Upper lobe of left lung (tissue), 6 donors: ENCODE measurements around the gene DNAH1. TPM values are rescaled to one million over a fixed set of nuclear protein-coding genes. Genes with fewer than 3 reads are reported as not detected.

Experiments used
- ATAC-seq, 2 donors: fragments of 200-7000 bp; cut with Tn5 transposase; one replicate each; pipeline ENCODE4 v1.9.1; 2022; ENCODE audit warnings: mild to moderate bottlenecking in 2 of 2, moderate library complexity in 2 of 2; ENCODE audit not compliant: low FRiP score in 2 of 2
- DNase-seq, 2 donors: peaks; one replicate each; pipeline ENCODE4 v3.0.0-alpha.2; 2019 to 2020
- H3K27ac ChIP-seq, 4 donors: fragments of 200-600 bp; sonication (generic); one replicate each; pipeline ENCODE4 v1.5.1; 2016 to 2019
- H3K27me3 ChIP-seq, 4 donors: fragments of 200-600 bp; sonication (generic); one replicate each; pipeline ENCODE4 v1.5.1; 2017 to 2019
- H3K36me3 ChIP-seq, 4 donors: fragments of 200-600 bp; sonication (generic); one replicate each; pipeline ENCODE4 v1.5.1; 2016 to 2019
- H3K4me1 ChIP-seq, 4 donors: fragments of 200-600 bp; sonication (generic); one replicate each; pipeline ENCODE4 v1.5.1; 2018 to 2019
- H3K4me3 ChIP-seq, 4 donors: fragments of 200-600 bp; sonication (generic); one replicate each; pipeline ENCODE4 v1.5.1; 2017 to 2019; ENCODE audit warnings: mild to moderate bottlenecking in 2 of 4, moderate library complexity in 1 of 4
- H3K9me3 ChIP-seq, 4 donors: fragments of 200-600 bp; sonication (generic); one replicate each; pipeline ENCODE4 v1.5.1; 2018 to 2019
- EP300 ChIP-seq, 4 donors: sonication (generic); formaldehyde crosslinking; IDR thresholded peaks; one replicate each; pipeline ENCODE4 v1.5.1; 2017; ENCODE audit warnings: antibody characterized with exemption in 4 of 4, control low read depth in 2 of 4
- POLR2A ChIP-seq, 4 donors: fragments of 450-650 bp; IDR thresholded peaks; one replicate each; pipeline ENCODE4 v1.5.1; 2016 to 2017; ENCODE audit warnings: antibody characterized with exemption in 4 of 4, mild to moderate bottlenecking in 2 of 4
- POLR2AphosphoS5 ChIP-seq, 2 donors: sonication (generic); formaldehyde crosslinking; IDR thresholded peaks; one replicate each; pipeline ENCODE4 v1.5.1; 2017; ENCODE audit warnings: antibody characterized with exemption in 2 of 2
- WGBS, 2 donors: methylation state at CpG; one replicate each; pipeline ENCODE4 v1.1.5; 2017 to 2018; 5-methylcytosine and 5-hydroxymethylcytosine counted together
- total RNA-seq, 6 donors: library from RNA; depleted of rRNA in 4 of 6; stranded (reverse); fragments of >200 nt in 4 of 6; gene quantifications; one replicate each; pipeline versions ENCODE4 v1.1.0 to v1.2.1, GENCODE V29; 2016 to 2021
- TF ChIP-seq, protein P1 (sequence below), 6 experiments: fragments of 450-650 bp in 4 of 6; fragments of 200-600 bp in 2 of 6; sonication (generic) in 2 of 6; IDR thresholded peaks; one replicate each; pipeline ENCODE4 v1.5.1; 2016 to 2019; ENCODE audit warnings: antibody characterized with exemption in 6 of 6
- donor health status: DM: no; HTN: no; CAD: no; lungs with moderate emphysema.
- donor health status: DM: no; HTN: yes; CAD: no; lungs with severe emphysema.

Gene DNAH1
- total RNA-seq, 6 donors from 2014 or later = 10.8 to 67.1 (median 22.4) TPM

DNA sequence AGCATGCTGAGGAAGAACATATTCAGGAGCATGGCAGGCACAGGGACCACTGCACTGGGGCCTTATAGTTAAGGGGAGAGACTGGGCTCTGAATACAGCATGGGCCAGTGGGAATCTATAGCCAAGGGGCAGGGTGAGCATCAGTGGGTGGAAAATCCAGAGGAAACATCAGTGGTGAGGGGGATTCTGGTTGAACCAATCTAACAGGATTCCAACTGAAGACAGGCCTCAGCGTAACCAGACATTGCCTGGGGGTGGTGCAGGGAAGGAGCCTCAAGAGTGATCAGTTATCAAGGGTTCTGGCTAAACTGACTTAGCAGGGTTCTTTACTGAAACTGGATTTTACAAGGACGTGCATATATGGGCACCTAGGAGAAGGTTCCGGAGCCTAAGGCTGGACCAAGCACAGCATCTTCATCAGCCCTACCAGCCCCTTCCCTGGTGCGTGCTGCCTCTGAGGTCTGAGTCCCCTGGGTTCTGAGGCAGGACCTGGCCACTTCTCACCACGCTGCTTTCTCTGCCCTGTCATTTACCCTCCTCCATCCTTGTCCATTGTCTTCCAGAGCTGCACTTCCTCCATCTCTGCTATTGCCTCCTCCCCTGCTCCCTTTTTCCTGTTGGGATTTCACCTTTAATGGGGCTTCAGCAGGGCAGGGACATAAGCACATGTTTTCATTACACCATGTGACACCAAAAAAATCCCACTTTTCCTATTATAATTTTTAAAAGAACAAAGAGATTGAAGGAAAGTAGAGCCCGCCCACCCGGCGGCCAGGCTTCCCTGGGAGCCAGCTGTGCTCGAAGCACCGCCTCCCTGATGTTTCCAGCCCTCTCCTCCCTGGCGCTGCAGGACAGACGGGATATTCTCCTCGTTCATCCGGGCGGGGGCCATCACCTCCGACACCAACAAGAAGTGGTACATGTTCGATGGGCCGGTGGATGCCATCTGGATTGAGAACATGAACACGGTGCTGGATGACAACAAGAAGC is 52.1 kb downstream of the DNAH1 start:
- Histone ChIP-seq H3K27ac (no peak overlapping the region), H3K4me3 (no peak overlapping the region), H3K36me3 (peaks cover 0 to 62% (median 32%) of the 10 kb centered on the region in 4 donors), H3K27me3 (no peaks in the 10 kb centered on the region), H3K4me1 (peaks cover 0 to 5% (median 2%) of the 10 kb centered on the region in 4 donors), H3K9me3 (no peaks in the 10 kb centered on the region)
- WGBS, 2 donors = 72 to 73% methylated on average over 14 to 19 of the region's 19 CpGs
- ATAC-seq (no peak), DNase-seq (peak in 1 of 2 donors; percentile 37)
- TF ChIP-seq POLR2AphosphoS5 (IDR thresholded peaks at IDR 0.05) = no peak
- TF ChIP-seq POLR2A (IDR thresholded peaks at IDR 0.05) = no peak
- no peak for TF ChIP-seq EP300 (IDR thresholded peaks at IDR 0.05)
- TF ChIP-seq, protein P1, sequence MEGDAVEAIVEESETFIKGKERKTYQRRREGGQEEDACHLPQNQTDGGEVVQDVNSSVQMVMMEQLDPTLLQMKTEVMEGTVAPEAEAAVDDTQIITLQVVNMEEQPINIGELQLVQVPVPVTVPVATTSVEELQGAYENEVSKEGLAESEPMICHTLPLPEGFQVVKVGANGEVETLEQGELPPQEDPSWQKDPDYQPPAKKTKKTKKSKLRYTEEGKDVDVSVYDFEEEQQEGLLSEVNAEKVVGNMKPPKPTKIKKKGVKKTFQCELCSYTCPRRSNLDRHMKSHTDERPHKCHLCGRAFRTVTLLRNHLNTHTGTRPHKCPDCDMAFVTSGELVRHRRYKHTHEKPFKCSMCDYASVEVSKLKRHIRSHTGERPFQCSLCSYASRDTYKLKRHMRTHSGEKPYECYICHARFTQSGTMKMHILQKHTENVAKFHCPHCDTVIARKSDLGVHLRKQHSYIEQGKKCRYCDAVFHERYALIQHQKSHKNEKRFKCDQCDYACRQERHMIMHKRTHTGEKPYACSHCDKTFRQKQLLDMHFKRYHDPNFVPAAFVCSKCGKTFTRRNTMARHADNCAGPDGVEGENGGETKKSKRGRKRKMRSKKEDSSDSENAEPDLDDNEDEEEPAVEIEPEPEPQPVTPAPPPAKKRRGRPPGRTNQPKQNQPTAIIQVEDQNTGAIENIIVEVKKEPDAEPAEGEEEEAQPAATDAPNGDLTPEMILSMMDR (IDR thresholded peaks at IDR 0.05) = no peak

DNA sequence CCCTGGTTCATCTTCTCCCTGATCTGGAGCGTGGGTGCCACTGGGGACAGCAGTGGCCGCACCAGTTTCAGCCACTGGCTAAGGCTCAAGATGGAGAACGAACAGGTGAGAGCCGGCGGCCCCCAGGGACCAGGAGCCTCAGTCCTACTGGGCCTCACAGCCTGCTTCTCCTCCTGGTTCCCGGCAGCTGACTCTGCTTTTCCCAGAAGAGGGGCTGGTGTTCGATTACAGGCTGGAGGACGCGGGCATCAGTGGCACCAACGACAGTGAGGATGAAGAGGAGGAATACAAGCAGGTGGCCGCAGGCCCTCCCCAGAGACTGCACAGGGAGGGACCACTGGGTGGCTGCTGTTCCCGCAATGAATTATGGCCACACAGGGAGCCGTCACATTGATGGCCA is 54.4 kb downstream of the DNAH1 start:
- DNase-seq (no peak), ATAC-seq (no peak)
- Histone ChIP-seq H3K9me3 (no peaks in the 10 kb centered on the region), H3K4me1 (peaks cover 0 to 7% (median 3%) of the 10 kb centered on the region in 4 donors), H3K4me3 (no peak overlapping the region), H3K36me3 (peaks cover 0 to 52% (median 20%) of the 10 kb centered on the region in 4 donors), H3K27ac (no peak overlapping the region), H3K27me3 (no peaks in the 10 kb centered on the region)
- TF ChIP-seq EP300 (IDR thresholded peaks at IDR 0.05) (no peak), POLR2AphosphoS5 (IDR thresholded peaks at IDR 0.05) (no peak), POLR2A (IDR thresholded peaks at IDR 0.05) (no peak)
- TF ChIP-seq, protein P1 (IDR thresholded peaks at IDR 0.05) = no peak
- WGBS, 2 donors = 92 to 94% methylated on average over 10 to 13 of the region's 13 CpGs

- Histone ChIP-seq H3K9me3 (no peaks in the 10 kb centered on the region), H3K27me3 (no peaks in the 10 kb centered on the region), H3K36me3 (peaks cover 0 to 46% (median 13%) of the 10 kb centered on the region in 4 donors), H3K4me3 (peak overlapping the region in 2 of 4 donors; percentile 12 to 29), H3K27ac (no peak overlapping the region), H3K4me1 (peaks cover 0 to 7% (median 3%) of the 10 kb centered on the region in 4 donors)
- DNase-seq (peak; percentile 28 to 92), ATAC-seq (peak in 1 of 2 donors; percentile 46)
- WGBS, 2 donors = 40 to 44% methylated on average over 36 to 40 of the region's 40 CpGs
- TF ChIP-seq, protein P1 (IDR thresholded peaks at IDR 0.05) = no peak
- TF ChIP-seq EP300 (IDR thresholded peaks at IDR 0.05) (no peak), POLR2AphosphoS5 (IDR thresholded peaks at IDR 0.05) (no peak)
Observed at GRCh38 chr3:52372822-52373504, 56.8 kb downstream of the DNAH1 start.

DNA sequence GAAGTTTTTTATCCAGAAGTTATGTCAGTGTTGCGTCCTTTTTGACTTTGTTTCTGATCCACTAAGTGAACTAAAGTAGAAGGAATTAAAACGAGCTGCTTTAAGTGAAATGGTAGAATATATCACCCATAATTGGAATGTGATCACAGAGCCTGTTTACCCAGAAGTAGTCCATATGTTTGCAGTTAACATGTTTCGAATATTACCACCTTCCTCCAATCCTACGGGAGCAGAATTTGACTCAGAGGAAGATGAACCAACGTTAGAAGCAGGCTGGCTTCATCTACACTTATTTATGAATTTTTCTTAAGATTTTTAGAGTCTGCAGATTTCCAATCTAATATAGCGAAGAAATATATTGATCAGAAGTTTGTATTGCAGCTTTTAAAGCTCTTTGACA is 57.6 kb downstream of the DNAH1 start:
- no peaks in the 10 kb centered on the region for H3K9me3 ChIP-seq
- peaks cover 0 to 7% (median 3%) of the 10 kb centered on the region in 4 donors for H3K4me1 ChIP-seq
- H3K27ac ChIP-seq = no peak overlapping the region
- DNase-seq (no peak), ATAC-seq (no peak)
- peaks cover 0 to 45% (median 13%) of the 10 kb centered on the region in 4 donors for H3K36me3 ChIP-seq
- no peaks in the 10 kb centered on the region for H3K27me3 ChIP-seq
- H3K4me3 ChIP-seq = no peak overlapping the region
- WGBS, 2 donors = 68 to 76% methylated on average over 6 of the region's 6 CpGs
- TF ChIP-seq POLR2A (IDR thresholded peaks at IDR 0.05) = no peak
- TF ChIP-seq POLR2AphosphoS5 (IDR thresholded peaks at IDR 0.05) = no peak
- TF ChIP-seq EP300 (IDR thresholded peaks at IDR 0.05) = no peak
- TF ChIP-seq, protein P1 (IDR thresholded peaks at IDR 0.05) = no peak
